Neural cell (in vitro differentiated cells): ENCODE measurements around the gene INPP1. TPM values are rescaled to one million over a fixed set of nuclear protein-coding genes. Genes with fewer than 3 reads are reported as not detected.

Experiments
- H2AFZ ChIP-seq: fragments of 200-600, 300-800 bp; sonication (generic), shearing (Covaris generic); 2 replicates; pipeline ENCODE4 v1.6.0; 2014; ENCODE audit warnings: low read depth, mild to moderate bottlenecking, antibody characterized with exemption, low read length, moderate library complexity
- H3F3A ChIP-seq: fragments of 200-600 bp; shearing (Covaris generic); 2 replicates; pipeline ENCODE4 v1.6.1; 2016; ENCODE audit warnings: mild to moderate bottlenecking, moderate library complexity, mixed read lengths, antibody characterized with exemption, low read length; ENCODE audit not compliant: insufficient read depth, poor library complexity, severe bottlenecking
- H3K27ac ChIP-seq: fragments of 200-600, 300-800 bp; sonication (generic), shearing (Covaris generic); 2 replicates; pipeline ENCODE4 v1.5.1; 2014; ENCODE audit warnings: mild to moderate bottlenecking, low read length, moderate library complexity
- H3K27me3 ChIP-seq: fragments of 300-800, 200-600 bp; sonication (generic), shearing (Covaris generic); 2 replicates; pipeline ENCODE4 v1.6.0; 2014; ENCODE audit warnings: mild to moderate bottlenecking, low read depth, low read length, moderate library complexity; ENCODE audit not compliant: insufficient read depth
- H3K36me3 ChIP-seq: fragments of 300-800, 200-600 bp; sonication (generic), shearing (Covaris generic); 2 replicates; pipeline ENCODE4 v1.5.1; 2014; ENCODE audit warnings: mild to moderate bottlenecking, antibody characterized with exemption, low read length, moderate library complexity; ENCODE audit not compliant: insufficient read depth
- H3K4me2 ChIP-seq: fragments of 300-800, 200-600 bp; sonication (generic), shearing (Covaris generic); 2 replicates; pipeline ENCODE4 v1.6.0; 2014; ENCODE audit warnings: mild to moderate bottlenecking, low read length
- H3K4me3 ChIP-seq: fragments of 300-800, 200-600 bp; sonication (generic), shearing (Covaris generic); 2 replicates; pipeline ENCODE4 v1.5.1; 2014; ENCODE audit warnings: mild to moderate bottlenecking, low read length, moderate library complexity
- H3K79me2 ChIP-seq: fragments of 200-600 bp; shearing (Covaris generic); replicated peaks from 2 replicates; pipeline ENCODE4 v1.6.0; 2014; ENCODE audit warnings: mild to moderate bottlenecking, low read length, moderate library complexity; ENCODE audit not compliant: insufficient read depth
- H3K9ac ChIP-seq: fragments of 300-800, 200-600 bp; sonication (generic), shearing (Covaris generic); 2 replicates; pipeline ENCODE4 v1.6.1; 2016; ENCODE audit warnings: mild to moderate bottlenecking, low read length, mixed read lengths
- H3K9me2 ChIP-seq: fragments of 200-600 bp; shearing (Covaris generic); 2 replicates; pipeline ENCODE4 v1.6.1; 2016; ENCODE audit warnings: mild to moderate bottlenecking, low read length, mixed read lengths; ENCODE audit not compliant: insufficient read depth
- H3K9me3 ChIP-seq: fragments of 200-600, 300-800 bp; sonication (generic), shearing (Covaris generic); 2 replicates; pipeline ENCODE4 v1.6.1; 2016; ENCODE audit warnings: mild to moderate bottlenecking, mixed run types, low read length, moderate library complexity, mixed read lengths
- H4K20me1 ChIP-seq: fragments of 200-600 bp; shearing (Covaris generic); 2 replicates; pipeline ENCODE4 v1.6.1; 2016; ENCODE audit warnings: mild to moderate bottlenecking, mixed run types; ENCODE audit not compliant: insufficient read depth
- CTCF ChIP-seq: fragments of 450-650 bp; IDR thresholded peaks from 2 replicates; pipeline ENCODE4 v1.5.1; 2014; ENCODE audit warnings: antibody characterized with exemption, mild to moderate bottlenecking, moderate library complexity; ENCODE audit not compliant: poor library complexity, severe bottlenecking
- EP300 ChIP-seq: fragments of 450-650 bp; conservative IDR thresholded peaks from 2 replicates; pipeline ENCODE4 v1.6.1; 2014; ENCODE audit warnings: antibody characterized with exemption, mild to moderate bottlenecking, moderate library complexity; ENCODE audit not compliant: poor library complexity, severe bottlenecking
- EZH2 ChIP-seq: fragments of 200-600, 300-800 bp; shearing (Covaris generic), sonication (generic); IDR thresholded peaks from 2 replicates; pipeline ENCODE4 v1.6.1; 2014; ENCODE audit warnings: antibody characterized with exemption, low read length, borderline replicate concordance, mild to moderate bottlenecking; ENCODE audit not compliant: insufficient read depth, poor library complexity, severe bottlenecking
- MXI1 ChIP-seq: fragments of 450-650 bp; conservative IDR thresholded peaks from 2 replicates; pipeline ENCODE4 v1.6.1; 2014; ENCODE audit warnings: antibody characterized with exemption, mild to moderate bottlenecking; ENCODE audit not compliant: poor library complexity, severe bottlenecking
- POLR2AphosphoS5 ChIP-seq: IDR thresholded peaks from 2 replicates; pipeline ENCODE4 v1.6.1; 2012
- RAD21 ChIP-seq: fragments of 450-650 bp; conservative IDR thresholded peaks from 2 replicates; pipeline ENCODE4 v1.6.1; 2014; ENCODE audit warnings: antibody characterized with exemption, mild to moderate bottlenecking, moderate library complexity
- REST ChIP-seq: IDR thresholded peaks from 2 replicates; pipeline ENCODE4 v1.6.1; 2012; ENCODE audit warnings: borderline replicate concordance
- SMC3 ChIP-seq: fragments of 450-650 bp; conservative IDR thresholded peaks from 2 replicates; pipeline ENCODE4 v1.6.1; 2014; ENCODE audit warnings: antibody characterized with exemption, mild to moderate bottlenecking, moderate library complexity; ENCODE audit not compliant: poor library complexity
- TAF1 ChIP-seq: IDR thresholded peaks from 2 replicates; pipeline ENCODE4 v1.6.1; 2012; ENCODE audit warnings: low read depth
- polyA plus RNA-seq: library from polyadenylated mRNA; depleted of rRNA; stranded (reverse); fragments of >200 nt; gene quantifications from 2 replicates; pipeline ENCODE4 v1.2.3, GENCODE V29; 2014

INPP1 gene
- polyA plus RNA-seq, 1 donor from 2014 or later: 15.1 TPM

GRCh38 chr2:190351955-190352354 is 8.6 kb downstream of the INPP1 start:
- Histone ChIP-seq H3K36me3 (no peaks in the 10 kb centered on the region), H2AFZ (no peak overlapping the region), H3K4me3 (no peak overlapping the region), H3K27me3 (no peaks in the 10 kb centered on the region), H3K9me3 (no peaks in the 10 kb centered on the region), H3K79me2 (no peaks in the 10 kb centered on the region), H3K9ac (no peak overlapping the region), H3K4me2 (no peak overlapping the region), H3K27ac (no peak overlapping the region), H3F3A (no peaks in the 10 kb centered on the region), H3K9me2 (no peaks in the 10 kb centered on the region), H4K20me1 (no peaks in the 10 kb centered on the region)
- TF ChIP-seq REST: no peak
- TF ChIP-seq EP300: no peak
- no peak for TF ChIP-seq POLR2AphosphoS5
- TF ChIP-seq TAF1: no peak
- TF ChIP-seq EZH2: no peak
- no peak for TF ChIP-seq CTCF
- TF ChIP-seq MXI1: no peak
- TF ChIP-seq SMC3: no peak
- TF ChIP-seq RAD21: no peak

GRCh38 chr2:190352668-190353536 is 9.5 kb downstream of the INPP1 start:
- Histone ChIP-seq H3K4me2 (no peak overlapping the region), H3K4me3 (no peak overlapping the region), H3K27me3 (no peaks in the 10 kb centered on the region), H2AFZ (no peak overlapping the region), H3K27ac (no peak overlapping the region), H3K79me2 (no peaks in the 10 kb centered on the region), H3K9ac (no peak overlapping the region), H3F3A (no peaks in the 10 kb centered on the region), H3K9me3 (no peaks in the 10 kb centered on the region), H3K36me3 (no peaks in the 10 kb centered on the region), H3K9me2 (no peaks in the 10 kb centered on the region), H4K20me1 (no peaks in the 10 kb centered on the region)
- no peak for TF ChIP-seq REST
- TF ChIP-seq CTCF: no peak
- TF ChIP-seq MXI1: no peak
- no peak for TF ChIP-seq EZH2
- no peak for TF ChIP-seq SMC3
- TF ChIP-seq EP300: no peak
- no peak for TF ChIP-seq RAD21
- TF ChIP-seq POLR2AphosphoS5: no peak
- TF ChIP-seq TAF1: no peak
